Progenitor cell of endocrine pancreas (in vitro differentiated cells): ENCODE data around the gene RNF152. TPM values are rescaled to one million over a fixed set of nuclear protein-coding genes. Genes with fewer than 3 reads are reported as not detected.
A peak's percentile ranks its signal among the peaks of the same experiment; 100 is the strongest.

Experiments used
- DNase-seq: peaks from one replicate; pipeline ENCODE4 v3.0.0; 2021; ENCODE audit warnings: low spot score; ENCODE audit not compliant: unreplicated experiment
- H3K27ac Mint-ChIP-seq: 2 replicates; pipeline ENCODE4 v1.8.0; 2021; ENCODE audit warnings: mild to moderate bottlenecking, moderate library complexity, mixed read lengths
- H3K27me3 Mint-ChIP-seq: 2 replicates; pipeline ENCODE4 v1.8.0; 2021; ENCODE audit warnings: mixed read lengths
- H3K36me3 Mint-ChIP-seq: 2 replicates; pipeline ENCODE4 v1.8.0; 2022; ENCODE audit warnings: mixed read lengths; ENCODE audit not compliant: insufficient read depth
- H3K4me1 Mint-ChIP-seq: 2 replicates; pipeline ENCODE4 v1.8.0; 2021; ENCODE audit warnings: low read depth, mixed read lengths
- H3K4me3 Mint-ChIP-seq: 2 replicates; pipeline ENCODE4 v1.8.0; 2021; ENCODE audit warnings: low read depth, mild to moderate bottlenecking, moderate library complexity, mixed read lengths
- H3K9me3 Mint-ChIP-seq: 2 replicates; pipeline ENCODE4 v1.8.0; 2021; ENCODE audit warnings: low read depth, mixed read lengths
- total RNA-seq: library from RNA; stranded (reverse); gene quantifications from 2 replicates; pipeline ENCODE4 v1.2.1, GENCODE V29; 2021
- TF ChIP-seq, protein P1 (sequence below): fragments of 200-600 bp; sonication (generic); IDR thresholded peaks from one replicate; pipeline ENCODE4 v1.5.0; 2021; ENCODE audit warnings: antibody characterized with exemption, mild to moderate bottlenecking; ENCODE audit not compliant: unreplicated experiment

RNF152 gene
- total RNA-seq, 1 donor from 2014 or later, result 32.0 TPM

DNA sequence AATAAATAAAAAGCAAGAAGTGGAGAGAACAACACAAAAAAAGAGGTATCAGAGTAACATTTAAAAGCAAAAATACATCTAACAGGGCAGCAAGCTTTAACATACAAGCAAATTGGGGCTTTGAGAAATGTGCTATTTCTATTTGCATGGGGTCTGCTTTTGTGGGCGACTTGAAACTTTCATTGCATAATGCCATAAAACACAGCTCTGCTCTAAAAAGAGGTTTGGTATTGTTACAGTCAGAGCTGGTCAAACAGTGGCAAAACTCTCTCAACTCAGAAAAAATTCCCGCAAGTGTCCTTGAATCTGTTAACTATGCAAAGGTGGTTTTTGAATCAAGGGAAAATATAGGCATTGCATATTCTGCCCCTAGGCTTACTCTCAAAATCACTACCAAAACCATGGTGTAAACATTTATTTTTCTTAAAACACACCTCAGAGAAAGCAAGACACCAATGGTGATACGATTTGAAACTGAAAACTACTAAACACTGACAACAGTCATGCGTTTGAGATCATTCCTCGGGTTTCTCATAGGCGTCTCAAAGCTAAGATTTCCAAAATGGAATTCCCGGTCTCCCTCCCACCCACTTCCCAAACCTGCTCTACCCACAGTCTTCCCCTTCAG lies 45.5 kb downstream of the RNF152 start:
- TF ChIP-seq, protein P1, sequence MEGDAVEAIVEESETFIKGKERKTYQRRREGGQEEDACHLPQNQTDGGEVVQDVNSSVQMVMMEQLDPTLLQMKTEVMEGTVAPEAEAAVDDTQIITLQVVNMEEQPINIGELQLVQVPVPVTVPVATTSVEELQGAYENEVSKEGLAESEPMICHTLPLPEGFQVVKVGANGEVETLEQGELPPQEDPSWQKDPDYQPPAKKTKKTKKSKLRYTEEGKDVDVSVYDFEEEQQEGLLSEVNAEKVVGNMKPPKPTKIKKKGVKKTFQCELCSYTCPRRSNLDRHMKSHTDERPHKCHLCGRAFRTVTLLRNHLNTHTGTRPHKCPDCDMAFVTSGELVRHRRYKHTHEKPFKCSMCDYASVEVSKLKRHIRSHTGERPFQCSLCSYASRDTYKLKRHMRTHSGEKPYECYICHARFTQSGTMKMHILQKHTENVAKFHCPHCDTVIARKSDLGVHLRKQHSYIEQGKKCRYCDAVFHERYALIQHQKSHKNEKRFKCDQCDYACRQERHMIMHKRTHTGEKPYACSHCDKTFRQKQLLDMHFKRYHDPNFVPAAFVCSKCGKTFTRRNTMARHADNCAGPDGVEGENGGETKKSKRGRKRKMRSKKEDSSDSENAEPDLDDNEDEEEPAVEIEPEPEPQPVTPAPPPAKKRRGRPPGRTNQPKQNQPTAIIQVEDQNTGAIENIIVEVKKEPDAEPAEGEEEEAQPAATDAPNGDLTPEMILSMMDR, result no peak
- H3K27ac Mint-ChIP-seq, result no peak overlapping the region
- peaks cover 4% of the 10 kb centered on the region for H3K9me3 Mint-ChIP-seq
- DNase-seq, result no peak
- peaks cover 19% of the 10 kb centered on the region for H3K36me3 Mint-ChIP-seq
- no peaks in the 10 kb centered on the region for H3K27me3 Mint-ChIP-seq
- peaks cover 20% of the 10 kb centered on the region for H3K4me1 Mint-ChIP-seq
- no peak overlapping the region for H3K4me3 Mint-ChIP-seq

DNA sequence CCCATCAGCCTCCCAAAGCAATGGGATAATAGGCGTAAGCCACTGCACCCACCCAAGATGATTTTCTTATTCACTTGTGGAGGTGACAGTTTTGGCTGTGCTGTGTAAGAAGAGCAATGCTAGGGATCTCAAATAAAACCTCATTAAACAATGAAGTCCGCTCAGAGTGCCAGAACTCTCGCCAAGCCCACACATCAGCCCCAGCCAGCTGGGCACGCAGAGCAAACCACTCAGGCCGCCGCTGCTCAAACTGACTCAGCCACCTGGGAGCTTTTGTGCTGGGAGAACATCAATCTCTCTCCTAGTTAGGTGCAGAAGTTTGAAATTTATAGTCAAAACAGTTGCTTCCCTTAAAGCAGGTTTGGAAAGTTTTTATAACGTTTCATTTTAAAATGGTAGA lies 47.6 kb downstream of the RNF152 start:
- Mint-ChIP-seq H3K9me3 (peaks cover 4% of the 10 kb centered on the region), H3K36me3 (peaks cover 28% of the 10 kb centered on the region), H3K27me3 (no peaks in the 10 kb centered on the region), H3K27ac (no peak overlapping the region), H3K4me1 (peaks cover 21% of the 10 kb centered on the region), H3K4me3 (no peak overlapping the region)
- no peak for DNase-seq
- TF ChIP-seq, protein P1, result no peak

DNA sequence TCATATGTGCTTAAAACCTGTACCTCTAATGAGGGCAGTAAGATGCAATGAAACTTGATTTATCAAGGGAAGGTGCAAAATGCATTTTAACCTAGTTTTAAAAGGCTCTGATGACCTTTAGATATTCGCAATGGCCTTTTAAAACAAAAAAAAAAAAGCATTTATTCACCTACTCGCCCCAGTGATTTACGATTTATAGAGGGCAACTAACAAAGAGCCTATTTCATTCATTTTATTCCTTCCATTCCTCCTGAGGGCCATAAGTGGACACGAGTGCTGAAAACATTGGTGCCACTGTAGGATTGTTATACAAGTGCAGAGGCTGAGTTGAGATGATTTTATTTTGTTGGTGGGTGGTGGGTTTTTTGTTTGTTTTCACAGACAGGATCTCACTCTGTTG lies 48.1 kb downstream of the RNF152 start:
- no peak overlapping the region for H3K27ac Mint-ChIP-seq
- no peaks in the 10 kb centered on the region for H3K27me3 Mint-ChIP-seq
- peaks cover 4% of the 10 kb centered on the region for H3K9me3 Mint-ChIP-seq
- peaks cover 21% of the 10 kb centered on the region for H3K4me1 Mint-ChIP-seq
- H3K4me3 Mint-ChIP-seq, result no peak overlapping the region
- DNase-seq, result no peak
- TF ChIP-seq, protein P1, result no peak
- H3K36me3 Mint-ChIP-seq, result peaks cover 28% of the 10 kb centered on the region

DNA sequence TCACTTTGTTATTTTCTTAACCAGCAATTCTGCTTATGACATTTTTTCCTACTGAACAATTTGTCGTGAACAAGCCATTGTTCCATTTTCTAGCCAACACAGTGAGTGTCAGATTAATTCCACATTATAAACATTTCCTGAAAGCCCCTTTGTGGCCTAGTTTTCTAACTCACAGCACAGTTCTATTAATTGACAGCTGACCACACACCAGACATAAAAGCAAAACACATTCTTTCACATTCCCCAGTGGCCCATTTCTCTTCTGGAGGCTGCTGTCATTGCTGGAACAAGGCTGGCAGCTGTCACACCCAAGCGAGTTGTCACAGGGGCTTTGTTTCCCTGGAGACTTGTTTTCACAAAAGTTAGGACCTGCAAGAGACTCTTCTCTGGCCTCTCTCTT lies 50.7 kb downstream of the RNF152 start:
- peaks cover 7% of the 10 kb centered on the region for H3K9me3 Mint-ChIP-seq
- H3K27ac Mint-ChIP-seq, result peak overlapping the region; percentile 43
- TF ChIP-seq, protein P1, result no peak
- DNase-seq, result no peak
- peaks cover 9% of the 10 kb centered on the region for H3K4me1 Mint-ChIP-seq
- no peak overlapping the region for H3K4me3 Mint-ChIP-seq
- H3K36me3 Mint-ChIP-seq, result peaks cover 40% of the 10 kb centered on the region
- H3K27me3 Mint-ChIP-seq, result no peaks in the 10 kb centered on the region

DNA sequence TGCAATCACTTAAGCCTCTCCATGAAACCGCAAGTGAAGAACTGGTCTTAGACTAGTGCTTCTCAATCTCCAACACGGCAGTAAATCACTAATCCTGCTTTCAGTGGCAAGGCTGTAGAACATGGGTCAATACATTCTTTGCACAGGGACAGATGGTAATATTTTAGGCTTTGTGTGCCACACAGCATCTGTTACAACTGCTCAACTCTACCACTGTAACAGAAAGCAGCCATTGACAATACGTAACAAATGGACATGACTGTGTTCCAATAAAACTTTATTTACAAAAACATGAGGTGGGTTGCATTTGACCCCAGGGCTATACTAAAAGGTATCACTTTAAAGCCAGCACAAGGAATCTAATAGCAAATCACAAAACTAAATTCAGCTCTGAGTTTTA lies 51.1 kb downstream of the RNF152 start:
- H3K4me1 Mint-ChIP-seq, result peaks cover 9% of the 10 kb centered on the region
- H3K36me3 Mint-ChIP-seq, result peaks cover 43% of the 10 kb centered on the region
- DNase-seq, result no peak
- TF ChIP-seq, protein P1, result no peak
- no peak overlapping the region for H3K27ac Mint-ChIP-seq
- no peak overlapping the region for H3K4me3 Mint-ChIP-seq
- H3K9me3 Mint-ChIP-seq, result peaks cover 10% of the 10 kb centered on the region
- no peaks in the 10 kb centered on the region for H3K27me3 Mint-ChIP-seq
